Epithelial cell of proximal tubule (primary cell): Measurements from ENCODE around the gene CCNA1. TPM values are rescaled to one million over a fixed set of nuclear protein-coding genes. Genes with fewer than 3 reads are reported as not detected.
A peak's percentile ranks its signal among the peaks of the same experiment; 100 is the strongest.

Experiments used
- DNase-seq: peaks from one replicate; pipeline ENCODE4 v3.0.0-alpha.2; 2011; ENCODE audit warnings: low read depth
- H3K4me3 ChIP-seq: 2 replicates; pipeline ENCODE4 v1.5.1; 2011; ENCODE audit warnings: low read depth, mild to moderate bottlenecking, low read length
- CTCF ChIP-seq: conservative IDR thresholded peaks from 2 replicates; pipeline ENCODE4 v1.5.1; 2012; ENCODE audit warnings: low read depth, mild to moderate bottlenecking, low read length
- total RNA-seq: library from RNA; depleted of rRNA; stranded (reverse); fragments of >200 nt; gene quantifications from 2 replicates; pipeline ENCODE4 v1.2.3, GENCODE V29; 2015

CCNA1 gene
- total RNA-seq, 1 donor from 2014 or later, result 0.81 TPM

- H3K4me3 ChIP-seq, result no peak overlapping the region
- no peak for TF ChIP-seq CTCF
- no peak for DNase-seq
These were observed 18.2 kb downstream of the CCNA1 start for GRCh38 chr13:36450534-36450933.

DNA sequence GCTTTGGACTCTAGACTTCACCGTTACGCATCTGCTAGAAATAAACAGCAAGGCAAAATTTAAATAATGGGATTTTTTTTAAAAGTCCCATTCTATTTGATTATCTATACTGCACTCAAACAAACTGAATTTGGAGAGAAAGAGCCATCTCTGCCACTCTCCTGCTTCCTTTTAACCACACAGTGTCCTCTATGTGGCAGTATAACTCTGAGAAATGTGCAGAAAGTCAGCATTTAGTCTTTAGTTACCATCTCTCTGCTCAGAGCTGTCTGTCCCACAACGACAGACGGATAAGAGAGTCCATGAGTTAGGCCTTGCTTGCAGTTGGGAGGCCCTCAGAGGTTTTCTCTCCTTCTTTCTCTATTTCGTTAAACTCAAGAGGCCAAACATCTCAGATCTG lies 21.2 kb downstream of the CCNA1 start:
- peak; percentile 62 for TF ChIP-seq CTCF
- no peak overlapping the region for H3K4me3 ChIP-seq
- DNase-seq, result no peak

GRCh38 chr13:36454121-36454520 lies 21.8 kb downstream of the CCNA1 start:
- TF ChIP-seq CTCF, result no peak
- no peak overlapping the region for H3K4me3 ChIP-seq
- DNase-seq, result no peak

DNA sequence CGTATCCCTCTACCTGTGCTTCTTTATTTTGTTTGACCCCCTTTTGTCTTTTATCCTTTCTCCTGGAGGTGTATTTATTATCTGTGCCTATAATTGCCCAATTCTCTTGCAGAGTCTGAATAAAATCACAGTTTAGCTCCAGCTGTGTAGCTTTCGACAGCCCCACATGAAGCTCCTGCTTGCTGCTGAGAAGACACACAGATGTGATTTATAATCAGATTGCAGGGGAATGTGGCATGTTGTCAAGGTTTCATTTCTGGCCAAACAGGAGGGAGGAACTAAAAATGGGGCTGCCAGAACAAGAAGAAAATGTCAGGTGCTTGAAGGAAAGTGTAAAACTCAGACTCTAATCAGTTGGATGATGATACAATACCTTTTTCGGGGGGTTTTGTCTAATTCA lies 22.7 kb downstream of the CCNA1 start:
- H3K4me3 ChIP-seq, result no peak overlapping the region
- DNase-seq, result no peak
- TF ChIP-seq CTCF, result no peak

DNA sequence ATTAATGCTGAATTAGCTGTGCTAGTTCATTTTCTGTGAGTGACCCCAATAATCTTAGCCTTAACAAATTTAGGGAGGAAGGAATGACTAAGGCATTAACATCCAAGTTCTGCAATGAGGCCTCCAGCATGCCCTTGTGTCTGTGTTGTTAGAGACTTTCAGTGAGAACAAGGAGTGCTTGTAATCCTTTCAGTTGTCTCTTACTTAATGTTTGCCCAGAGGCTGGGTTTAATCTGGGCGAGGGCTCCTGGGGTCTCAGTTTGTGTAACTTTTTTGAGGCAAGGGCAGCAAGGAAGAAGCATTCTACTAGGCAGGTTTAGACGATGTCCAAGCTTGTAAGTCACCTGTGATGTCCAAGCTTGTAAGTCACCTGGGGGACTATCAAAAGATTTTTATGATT lies 24.3 kb downstream of the CCNA1 start:
- no peak for DNase-seq
- H3K4me3 ChIP-seq, result no peak overlapping the region
- TF ChIP-seq CTCF, result no peak

GRCh38 chr13:36461506-36461905 lies 29.2 kb downstream of the CCNA1 start:
- no peak for DNase-seq
- TF ChIP-seq CTCF, result no peak
- H3K4me3 ChIP-seq, result no peak overlapping the region

GRCh38 chr13:36475468-36475867 lies 43.2 kb downstream of the CCNA1 start:
- no peak overlapping the region for H3K4me3 ChIP-seq
- TF ChIP-seq CTCF, result peak; percentile 59
- no peak for DNase-seq
